T-helper 1 cell (primary cell): ENCODE results near the gene CEBPA.

Experiments used
- DNase-seq, 5 donors: peaks; one replicate each; pipeline ENCODE4 v3.0.0-alpha.2; 2012 to 2020

Gene CEBPA

GRCh38 chr19:33270769-33271168 is 31.6 kb downstream of the CEBPA start:
- DNase-seq, result no peak

- no peak for DNase-seq
Measured at GRCh38 chr19:33269016-33269415, 33.3 kb downstream of the CEBPA start.

GRCh38 chr19:33268162-33268991 is 34.0 kb downstream of the CEBPA start:
- no peak for DNase-seq

GRCh38 chr19:33267706-33268105 is 34.6 kb downstream of the CEBPA start:
- DNase-seq, result no peak

GRCh38 chr19:33266974-33267484 is 35.3 kb downstream of the CEBPA start:
- no peak for DNase-seq

GRCh38 chr19:33264881-33265445 is 37.4 kb downstream of the CEBPA start:
- DNase-seq, result no peak

GRCh38 chr19:33263325-33264023 is 38.9 kb downstream of the CEBPA start:
- DNase-seq, result no peak

- DNase-seq, result no peak
Measured at GRCh38 chr19:33261511-33262189, 40.7 kb downstream of the CEBPA start.

- DNase-seq, result no peak
Measured at GRCh38 chr19:33260628-33261418, 41.5 kb downstream of the CEBPA start.

GRCh38 chr19:33259539-33259938 is 42.8 kb downstream of the CEBPA start:
- DNase-seq, result no peak

GRCh38 chr19:33257828-33258227 is 44.5 kb downstream of the CEBPA start:
- DNase-seq, result no peak

- no peak for DNase-seq
Measured at GRCh38 chr19:33256261-33256660, 46.1 kb downstream of the CEBPA start.

GRCh38 chr19:33255781-33256180 is 46.6 kb downstream of the CEBPA start:
- no peak for DNase-seq

- DNase-seq, result no peak
Measured at GRCh38 chr19:33254245-33254824, 48.0 kb downstream of the CEBPA start.

GRCh38 chr19:33252971-33253370 is 49.4 kb downstream of the CEBPA start:
- no peak for DNase-seq

GRCh38 chr19:33252418-33252962 is 49.8 kb downstream of the CEBPA start:
- no peak for DNase-seq

GRCh38 chr19:33251526-33252090 is 50.7 kb downstream of the CEBPA start:
- no peak for DNase-seq

- no peak for DNase-seq
Measured at GRCh38 chr19:33251076-33251475, 51.3 kb downstream of the CEBPA start.

GRCh38 chr19:33250500-33250899 is 51.8 kb downstream of the CEBPA start:
- no peak for DNase-seq
